ENCODE results near the gene OSBPL2. TPM values are rescaled to one million over a fixed set of nuclear protein-coding genes. Genes with fewer than 3 reads are reported as not detected.
A peak's percentile ranks its signal among the peaks of the same experiment; 100 is the strongest.

OSBPL2 gene
- total RNA-seq, 3 donors from 2014 or later (not counting 1 experiment from before 2014, with no cell fraction given) = 77.9 to 112 (median 104) TPM

DNA sequence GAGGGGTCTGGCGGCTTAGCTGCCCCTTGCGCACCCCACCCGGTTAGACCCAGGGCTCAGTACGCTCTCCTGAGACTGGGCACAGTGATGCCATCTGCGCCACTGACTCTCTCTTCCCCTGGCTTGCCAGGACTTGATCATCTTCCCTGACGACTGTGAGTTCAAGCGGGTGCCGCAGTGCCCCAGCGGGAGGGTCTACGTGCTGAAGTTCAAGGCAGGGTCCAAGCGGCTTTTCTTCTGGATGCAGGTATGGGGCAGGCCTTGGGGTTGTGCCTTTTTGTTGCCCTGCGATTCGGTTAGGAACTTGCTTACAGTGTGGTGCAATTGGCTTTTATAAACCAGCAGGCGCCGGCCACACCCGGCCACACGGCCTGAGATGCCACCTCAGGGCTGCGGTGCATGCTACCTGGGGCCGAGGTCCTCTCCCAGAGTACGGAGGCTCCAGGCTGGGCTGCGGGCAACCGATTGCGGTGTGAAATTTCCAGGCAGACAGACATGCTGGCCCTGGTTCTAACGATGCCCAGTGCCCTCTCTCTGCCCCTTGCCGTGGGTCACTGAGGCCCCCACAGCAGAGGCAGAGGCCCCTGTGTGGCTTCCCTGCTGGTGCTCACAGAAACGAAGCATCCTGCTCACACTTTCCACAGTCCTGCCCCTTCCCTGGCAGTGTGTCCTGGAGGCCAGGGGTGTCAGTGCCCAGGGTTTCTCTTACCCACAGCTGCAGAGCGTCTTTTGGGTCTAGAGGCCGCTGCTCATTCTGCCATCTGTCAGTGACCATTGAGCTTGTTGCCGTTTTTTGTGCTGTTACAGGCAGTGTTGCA, 66.2 kb downstream of the OSBPL2 start:
- intact Hi-C loops (cut with micrococcal nuclease) = loop anchor here (5.0 kb wide), 2 partner anchors 67 to 488 kb away; partner anchors contain the start of gene OSBPL2
- 86% methylated on average over 29 of the region's 29 CpGs for whole genome bisulfite sequencing (ENCODE audit: insufficient coverage)
- H3K4me1 ChIP-seq (ENCODE audit: control insufficient read depth, insufficient read depth, low read length) = peaks cover 34% of the 10 kb centered on the region
- peak overlapping the region; percentile 74 to 99 for H3K27ac Mint-ChIP-seq
- H3K36me3 ChIP-seq (ENCODE audit: control insufficient read depth, insufficient read depth, low read length) = peaks cover 41% of the 10 kb centered on the region
- no peaks in the 10 kb centered on the region for H3K9me3 ChIP-seq (ENCODE audit: control insufficient read depth, insufficient read depth, low read length)
- TF ChIP-seq, protein P1, sequence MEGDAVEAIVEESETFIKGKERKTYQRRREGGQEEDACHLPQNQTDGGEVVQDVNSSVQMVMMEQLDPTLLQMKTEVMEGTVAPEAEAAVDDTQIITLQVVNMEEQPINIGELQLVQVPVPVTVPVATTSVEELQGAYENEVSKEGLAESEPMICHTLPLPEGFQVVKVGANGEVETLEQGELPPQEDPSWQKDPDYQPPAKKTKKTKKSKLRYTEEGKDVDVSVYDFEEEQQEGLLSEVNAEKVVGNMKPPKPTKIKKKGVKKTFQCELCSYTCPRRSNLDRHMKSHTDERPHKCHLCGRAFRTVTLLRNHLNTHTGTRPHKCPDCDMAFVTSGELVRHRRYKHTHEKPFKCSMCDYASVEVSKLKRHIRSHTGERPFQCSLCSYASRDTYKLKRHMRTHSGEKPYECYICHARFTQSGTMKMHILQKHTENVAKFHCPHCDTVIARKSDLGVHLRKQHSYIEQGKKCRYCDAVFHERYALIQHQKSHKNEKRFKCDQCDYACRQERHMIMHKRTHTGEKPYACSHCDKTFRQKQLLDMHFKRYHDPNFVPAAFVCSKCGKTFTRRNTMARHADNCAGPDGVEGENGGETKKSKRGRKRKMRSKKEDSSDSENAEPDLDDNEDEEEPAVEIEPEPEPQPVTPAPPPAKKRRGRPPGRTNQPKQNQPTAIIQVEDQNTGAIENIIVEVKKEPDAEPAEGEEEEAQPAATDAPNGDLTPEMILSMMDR (IDR thresholded peaks at IDR 0.05) = no peak
- H3K27me3 Mint-ChIP-seq (ENCODE audit: low read depth in 2 of 2) = no peaks in the 10 kb centered on the region
- H3K9me3 Mint-ChIP-seq = no peaks in the 10 kb centered on the region
- no peaks in the 10 kb centered on the region for H3K36me3 Mint-ChIP-seq
- DNase-seq (no peak), ATAC-seq (no peak)
- H3K4me3 ChIP-seq (ENCODE audit: low read length) = no peak overlapping the region
- peaks cover 28 to 43% of the 10 kb centered on the region in 2 donors for H3K4me1 Mint-ChIP-seq
- peak overlapping the region; percentile 89 for H3K4me3 Mint-ChIP-seq
- H3K27me3 ChIP-seq (ENCODE audit: control insufficient read depth, insufficient read depth, low read length) = no peaks in the 10 kb centered on the region
- H3K27ac ChIP-seq (ENCODE audit: low read length) = no peak overlapping the region

DNA sequence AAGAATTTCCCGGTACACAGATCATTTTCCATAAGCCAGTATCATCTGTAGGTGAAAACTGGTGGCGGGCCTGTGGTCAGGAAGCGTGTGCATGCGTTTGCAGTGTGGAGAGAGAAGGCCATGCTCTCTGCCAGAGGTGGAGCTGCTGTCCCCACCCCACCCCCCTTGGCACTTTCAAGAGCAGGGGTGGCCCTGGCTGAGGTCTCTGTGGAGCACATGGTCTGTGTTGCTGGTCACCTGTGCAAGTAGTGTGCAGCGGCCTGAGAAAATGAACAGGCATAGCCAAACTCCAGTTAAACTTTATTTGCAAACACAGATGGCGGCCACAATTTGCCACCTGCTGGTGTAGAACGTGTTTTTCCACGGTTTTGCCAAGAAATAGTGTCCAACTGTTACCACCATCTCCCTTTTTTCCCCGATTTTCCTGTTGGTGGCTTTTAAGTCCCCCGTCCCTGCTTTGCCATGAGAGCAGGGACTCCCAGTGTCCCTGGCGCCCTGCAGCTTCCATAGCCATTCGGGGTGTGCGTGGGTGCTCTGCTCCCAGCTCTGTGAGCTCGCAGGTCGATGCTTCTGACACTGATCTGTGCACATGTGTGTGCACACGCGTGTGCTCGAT, 66.9 kb downstream of the OSBPL2 start:
- intact Hi-C loops (cut with micrococcal nuclease) = no loop called here
- H3K9me3 Mint-ChIP-seq = no peaks in the 10 kb centered on the region
- H3K36me3 ChIP-seq (ENCODE audit: control insufficient read depth, insufficient read depth, low read length) = peaks cover 41% of the 10 kb centered on the region

DNA sequence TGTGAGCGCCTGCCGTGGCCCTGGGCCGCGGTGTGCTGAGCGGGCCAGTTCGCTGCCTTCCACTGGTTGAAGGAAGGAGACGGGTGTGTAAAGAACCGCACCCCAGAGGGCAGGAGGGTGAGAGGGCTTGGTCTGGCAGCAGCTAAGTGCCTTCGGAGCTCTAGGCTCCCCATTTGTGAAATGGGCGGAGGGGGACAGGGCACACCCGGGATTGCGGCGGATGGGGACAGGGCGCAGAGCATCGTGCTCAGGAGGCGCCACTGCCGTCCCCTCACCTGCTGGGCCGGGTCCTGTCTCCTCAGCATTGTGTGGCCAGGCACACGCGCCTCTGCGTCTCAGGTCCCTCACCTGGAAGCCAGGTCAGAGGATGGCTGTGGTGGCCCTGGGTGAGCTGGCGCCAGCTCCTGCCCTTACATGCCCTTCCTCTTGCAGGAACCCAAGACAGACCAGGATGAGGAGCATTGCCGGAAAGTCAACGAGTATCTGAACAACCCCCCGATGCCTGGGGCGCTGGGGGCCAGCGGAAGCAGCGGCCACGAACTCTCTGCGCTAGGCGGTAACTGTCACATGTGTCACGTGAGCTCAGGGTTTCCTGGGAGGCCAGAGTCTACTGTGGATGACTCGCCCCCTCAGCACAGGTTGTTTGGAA, 67.6 kb downstream of the OSBPL2 start:
- Mint-ChIP-seq H3K9me3 (no peaks in the 10 kb centered on the region), H3K36me3 (no peaks in the 10 kb centered on the region), H3K27ac (peak overlapping the region; percentile 58 to 63), H3K4me1 (peaks cover 28 to 43% of the 10 kb centered on the region in 2 donors), H3K4me3 (peak overlapping the region; percentile 63), H3K27me3 (ENCODE audit: low read depth in 2 of 2) (no peaks in the 10 kb centered on the region)
- intact Hi-C loops (cut with micrococcal nuclease) = no loop called here
- Histone ChIP-seq H3K27ac (ENCODE audit: low read length) (no peak overlapping the region), H3K4me3 (ENCODE audit: low read length) (no peak overlapping the region), H3K36me3 (ENCODE audit: control insufficient read depth, insufficient read depth, low read length) (peaks cover 41% of the 10 kb centered on the region), H3K4me1 (ENCODE audit: control insufficient read depth, insufficient read depth, low read length) (peaks cover 34% of the 10 kb centered on the region), H3K27me3 (ENCODE audit: control insufficient read depth, insufficient read depth, low read length) (no peaks in the 10 kb centered on the region), H3K9me3 (ENCODE audit: control insufficient read depth, insufficient read depth, low read length) (no peaks in the 10 kb centered on the region)
- 93% methylated on average over 33 of the region's 33 CpGs for WGBS (ENCODE audit: insufficient coverage)
- ATAC-seq (no peak), DNase-seq (no peak)
- TF ChIP-seq, protein P1 (IDR thresholded peaks at IDR 0.05) = no peak

More for the DNA sequence above, 66.9 kb downstream of the OSBPL2 start:
- Mint-ChIP-seq H3K36me3 (no peaks in the 10 kb centered on the region), H3K27me3 (ENCODE audit: low read depth in 2 of 2) (no peaks in the 10 kb centered on the region), H3K4me3 (peak overlapping the region; percentile 89), H3K27ac (peak overlapping the region; percentile 63 to 74), H3K4me1 (peaks cover 28 to 43% of the 10 kb centered on the region in 2 donors)
- ATAC-seq (no peak), DNase-seq (no peak)
- peaks cover 34% of the 10 kb centered on the region for H3K4me1 ChIP-seq (ENCODE audit: control insufficient read depth, insufficient read depth, low read length)
- no peak overlapping the region for H3K27ac ChIP-seq (ENCODE audit: low read length)
- TF ChIP-seq, protein P1 (IDR thresholded peaks at IDR 0.05) = no peak
- WGBS (ENCODE audit: insufficient coverage) = 86% methylated on average over 18 of the region's 18 CpGs
- H3K9me3 ChIP-seq (ENCODE audit: control insufficient read depth, insufficient read depth, low read length) = no peaks in the 10 kb centered on the region
- no peaks in the 10 kb centered on the region for H3K27me3 ChIP-seq (ENCODE audit: control insufficient read depth, insufficient read depth, low read length)
- H3K4me3 ChIP-seq (ENCODE audit: low read length) = no peak overlapping the region
